NCI-H187 treated with DMSO at 0.1 percent for 48 hours (cell line): Measurements from ENCODE around the gene GALM.
"Not testable (repeated sequence)": the region's sequence is repeated elsewhere in the genome, so short reads cannot be mapped to it uniquely, and the experiment has no call there.

Experiments
- DNase-seq: peaks from one replicate; lab custom pipeline; 2025; lab: John Stamatoyannopoulos, UW

Gene GALM

GRCh38 chr2:38712413-38712812 lies 46.5 kb downstream of the GALM start:
- DNase-seq = no peak

- no peak for DNase-seq
Observed at GRCh38 chr2:38712871-38713270, 47.0 kb downstream of the GALM start.

GRCh38 chr2:38713338-38713737 lies 47.4 kb downstream of the GALM start:
- no peak for DNase-seq

GRCh38 chr2:38714941-38715340 lies 49.0 kb downstream of the GALM start:
- DNase-seq = not testable (repeated sequence)

DNA sequence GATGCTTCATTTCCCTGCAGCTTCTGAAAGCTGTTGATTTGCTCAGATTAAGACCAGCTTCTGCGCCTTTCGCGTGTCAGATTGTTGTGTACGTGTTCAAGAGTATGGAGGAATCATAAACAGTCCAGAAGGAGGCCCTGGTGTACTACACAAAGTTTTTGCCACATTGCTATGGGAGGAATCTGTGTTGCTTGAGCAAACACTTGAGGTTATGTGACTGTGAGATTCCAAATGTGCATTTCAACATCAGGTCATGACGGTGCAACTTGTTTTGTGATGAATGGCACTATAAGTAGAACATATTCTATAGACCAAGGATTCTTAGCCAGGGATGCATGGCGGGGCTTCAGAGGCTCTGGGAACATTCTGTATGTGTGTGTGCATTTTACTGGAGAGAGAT lies 50.3 kb downstream of the GALM start:
- no peak for DNase-seq

GRCh38 chr2:38718601-38719000 lies 52.7 kb downstream of the GALM start:
- DNase-seq = no peak

GRCh38 chr2:38719706-38720105 lies 53.8 kb downstream of the GALM start:
- DNase-seq = no peak

DNA sequence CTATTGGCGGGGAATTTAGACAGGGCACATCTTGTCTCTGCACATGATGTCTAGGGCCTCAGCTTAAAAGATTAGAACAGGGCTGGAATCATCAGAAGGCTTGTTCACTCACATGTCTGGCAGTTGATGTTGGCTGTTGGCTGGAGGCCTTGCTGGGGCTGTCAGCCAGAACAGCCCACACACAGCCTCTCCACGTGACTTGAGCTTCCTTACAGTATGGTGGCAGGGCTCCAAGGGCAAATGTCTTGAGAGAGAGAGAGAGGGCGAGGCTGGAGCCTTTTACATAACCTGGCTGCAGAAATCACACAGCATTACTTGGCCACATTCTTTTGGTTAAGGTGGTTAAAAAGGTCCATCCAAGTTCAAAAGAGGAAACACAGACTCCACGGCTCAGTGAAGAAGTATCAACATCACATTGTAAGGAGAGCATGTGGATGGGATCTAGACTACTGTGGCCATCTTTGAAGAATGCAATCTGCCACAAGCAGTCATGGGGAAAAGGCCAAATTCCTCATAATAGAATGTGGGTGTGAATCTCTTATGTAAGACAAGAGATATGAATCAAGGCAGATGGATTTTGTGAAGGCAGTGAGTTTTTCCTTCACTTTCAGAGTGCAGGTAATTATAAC lies 54.8 kb downstream of the GALM start:
- DNase-seq = no peak

GRCh38 chr2:38722271-38723061 lies 56.6 kb downstream of the GALM start:
- no peak for DNase-seq

- DNase-seq = no peak
Observed at GRCh38 chr2:38723173-38723572, 57.3 kb downstream of the GALM start.

DNA sequence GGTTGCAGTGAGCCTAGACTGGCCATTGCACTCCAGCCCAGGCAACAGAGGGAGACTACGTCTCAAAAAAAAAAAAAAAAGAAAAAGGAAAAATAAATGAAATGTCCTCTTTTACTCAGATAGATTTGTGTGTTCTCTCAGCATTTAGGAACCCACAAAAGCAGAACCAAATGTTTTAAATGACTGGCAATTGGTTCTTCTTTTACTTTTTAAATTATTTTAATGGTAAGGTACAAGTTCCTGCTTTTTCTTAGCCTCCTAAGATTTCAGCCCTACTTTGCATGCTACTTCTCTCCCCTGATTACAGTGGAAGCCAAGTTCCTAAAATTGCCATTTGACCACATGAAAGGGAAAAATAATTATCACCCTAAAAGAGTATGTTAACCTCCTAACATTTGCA lies 61.7 kb downstream of the GALM start:
- no peak for DNase-seq

GRCh38 chr2:38728694-38729093 lies 62.8 kb downstream of the GALM start:
- DNase-seq = no peak

GRCh38 chr2:38731090-38731489 lies 65.2 kb downstream of the GALM start:
- no peak for DNase-seq

GRCh38 chr2:38731684-38732221 lies 65.8 kb downstream of the GALM start:
- DNase-seq = no peak

- no peak for DNase-seq
Observed at GRCh38 chr2:38733300-38733971, 67.5 kb downstream of the GALM start.

DNA sequence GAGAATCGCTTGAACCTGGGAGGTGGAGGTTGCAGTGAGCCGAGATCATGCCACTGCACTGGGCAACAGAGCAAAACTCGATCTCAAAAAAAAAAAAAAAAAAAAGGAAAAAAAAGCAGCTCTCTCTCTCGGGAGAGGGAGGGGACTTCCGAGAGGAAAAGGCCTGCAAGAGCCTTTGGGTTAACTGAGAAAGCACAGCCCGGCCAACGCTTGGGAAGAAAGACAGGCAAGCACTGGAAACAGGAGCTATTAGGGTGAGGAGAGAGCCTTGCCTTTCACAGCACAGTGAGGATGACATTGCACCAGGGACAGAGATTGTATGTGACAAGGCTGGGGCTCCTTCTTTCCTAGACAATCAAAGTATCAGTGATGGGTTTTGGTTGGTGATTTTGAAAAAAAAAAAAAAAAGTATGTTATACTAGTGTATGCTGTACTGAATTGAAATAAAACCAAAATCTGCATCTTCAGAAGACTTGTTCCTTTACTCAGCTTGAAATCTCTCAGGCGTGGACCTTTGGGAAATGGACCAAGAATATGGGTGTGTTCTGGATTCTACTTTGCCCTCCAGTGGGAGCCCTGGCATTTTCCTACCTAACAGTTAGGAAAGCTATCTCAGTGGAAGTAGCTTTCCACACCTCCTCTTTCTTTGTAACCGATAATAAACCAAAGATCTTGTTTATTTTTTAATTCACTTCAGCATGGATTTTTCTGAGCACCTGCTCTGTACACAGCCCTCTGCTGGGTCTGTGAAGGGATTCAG lies 68.6 kb downstream of the GALM start:
- DNase-seq = no peak

- no peak for DNase-seq
Observed at GRCh38 chr2:38735999-38736320, 70.0 kb downstream of the GALM start.

- DNase-seq = not testable (repeated sequence)
Observed at GRCh38 chr2:38737000-38737698, 71.2 kb downstream of the GALM start.

- no peak for DNase-seq
Observed at GRCh38 chr2:38737925-38738324, 72.0 kb downstream of the GALM start.

GRCh38 chr2:38739524-38739923 lies 73.6 kb downstream of the GALM start:
- DNase-seq = no peak

- DNase-seq = no peak
Observed at GRCh38 chr2:38740851-38741731, 75.2 kb downstream of the GALM start.
